Small intestine (tissue), 7 donors: ENCODE measurements around the gene SARNP. TPM values are rescaled to one million over a fixed set of nuclear protein-coding genes. Genes with fewer than 3 reads are reported as not detected.

ENCODE experiments used
- DNase-seq, 2 donors: peaks; one replicate each; pipeline versions ENCODE4 v3.0.0 to v3.0.0-alpha.2; 2013
- FAIRE-seq: peaks from 2 replicates; lab custom pipeline; 2012; peaks lifted over from hg19 to GRCh38; lab: Jason Lieb, UNC
- H3K27ac ChIP-seq, 3 donors: one replicate each; pipeline ENCODE4 v1.5.1; 2013; ENCODE audit warnings: low read length in 2 of 3, mild to moderate bottlenecking in 2 of 3, control low read depth in 1 of 3, inconsistent platforms in 1 of 3, low read depth in 1 of 3, moderate library complexity in 1 of 3
- H3K27me3 ChIP-seq, 3 donors: one replicate each; pipeline ENCODE4 v1.6.1; 2013; ENCODE audit warnings: low read length in 3 of 3, inconsistent platforms in 1 of 3; ENCODE audit not compliant: control insufficient read depth in 3 of 3, insufficient read depth in 3 of 3
- H3K36me3 ChIP-seq, 3 donors: one replicate each; pipeline ENCODE4 v1.6.1; 2013; ENCODE audit warnings: low read length in 3 of 3, inconsistent platforms in 1 of 3, low read depth in 1 of 3, mild to moderate bottlenecking in 1 of 3, moderate library complexity in 1 of 3; ENCODE audit not compliant: control insufficient read depth in 3 of 3, insufficient read depth in 2 of 3
- H3K4me1 ChIP-seq, 3 donors: one replicate each; pipeline ENCODE4 v1.6.1; 2013; ENCODE audit warnings: low read length in 2 of 3, inconsistent platforms in 1 of 3, low read depth in 1 of 3, mild to moderate bottlenecking in 1 of 3, moderate library complexity in 1 of 3; ENCODE audit not compliant: control insufficient read depth in 3 of 3, insufficient read depth in 2 of 3
- H3K4me3 ChIP-seq, 3 donors: one replicate each; pipeline ENCODE4 v1.5.1; 2013; ENCODE audit warnings: low read length in 3 of 3, control low read depth in 1 of 3, inconsistent platforms in 1 of 3, low read depth in 1 of 3, mild to moderate bottlenecking in 1 of 3, moderate library complexity in 1 of 3
- H3K9me3 ChIP-seq, 2 donors: one replicate each; pipeline ENCODE4 v1.6.1; 2013; ENCODE audit warnings: low read depth in 1 of 2, low read length in 1 of 2; ENCODE audit not compliant: control insufficient read depth in 2 of 2, insufficient read depth in 1 of 2
- WGBS, 3 donors: extraction: QIAGEN DNeasy Blood & Tissue Kit; methylation state at CpG; one replicate each; pipeline ENCODE4 v1.1.7; 2013; 5-methylcytosine and 5-hydroxymethylcytosine counted together
- polyA plus RNA-seq, 4 donors: library from polyadenylated mRNA; stranded (reverse) in 3 of 4; unstranded in 1 of 4; fragments of 200-250 nt in 3 of 4; fragments of 120-200 nt in 1 of 4; gene quantifications; one replicate each; pipeline versions ENCODE4 v1.2.1 to v1.2.3, GENCODE V29; 2013
- donor health status: healthy with polysubstance abuse.
- donor health status: control.
- donor health status: control.
- donor health status: Bipolar disorder and iron deficiency.
- donor health status: healthy.

The SARNP gene
- polyA plus RNA-seq, 4 donors = 62.8 to 89.8 (median 75.3) TPM

- Histone ChIP-seq H3K36me3 (peaks cover 0 to 27% (median 0%) of the 10 kb centered on the region in 3 donors), H3K4me3 (peak within 1 kb of the TSS; percentile 65 to 78 (median 75)), H3K9me3 (no peaks in the 10 kb centered on the region), H3K27ac (peak within 1 kb of the TSS; percentile 82 to 93 (median 87)), H3K4me1 (peaks cover 8 to 43% (median 11%) of the 10 kb centered on the region in 3 donors), H3K27me3 (peaks cover 0 to 16% (median 0%) of the 10 kb centered on the region in 3 donors)
- 0 to 1% (median 1%) methylated on average over 42 of the region's 42 CpGs for WGBS, 3 donors
- DNase-seq (peak; percentile 96 to 99), FAIRE-seq (no peak)
Measured at GRCh38 chr12:55715833-55716581, 101.5 kb downstream of the SARNP start, which contains the start of gene BLOC1S1. Gene BLOC1S1 (plus strand): TSS chr12:55716046. CDS start chr12:55716052, 6 bp downstream.

GRCh38 chr12:55715169-55715764, 102.3 kb downstream of the SARNP start:
- H3K4me3 ChIP-seq = peak overlapping the region in 2 of 3 donors; percentile 65 to 75
- H3K27ac ChIP-seq = peak overlapping the region; percentile 82 to 93 (median 87)
- DNase-seq = no peak
- WGBS, 3 donors = 55 to 60% (median 56%) methylated on average over 7 of the region's 7 CpGs
- peaks cover 8 to 37% (median 11%) of the 10 kb centered on the region in 3 donors for H3K4me1 ChIP-seq
- no peaks in the 10 kb centered on the region for H3K9me3 ChIP-seq
- peaks cover 0 to 21% (median 0%) of the 10 kb centered on the region in 3 donors for H3K27me3 ChIP-seq
- no peak for FAIRE-seq
- peaks cover 0 to 26% (median 0%) of the 10 kb centered on the region in 3 donors for H3K36me3 ChIP-seq

- no peak overlapping the region for H3K4me3 ChIP-seq
- no peaks in the 10 kb centered on the region for H3K9me3 ChIP-seq
- peaks cover 5 to 23% (median 11%) of the 10 kb centered on the region in 3 donors for H3K4me1 ChIP-seq
- 58 to 79% (median 64%) methylated on average over 2 of the region's 2 CpGs for WGBS, 3 donors
- H3K36me3 ChIP-seq = peaks cover 0 to 13% (median 0%) of the 10 kb centered on the region in 3 donors
- no peak overlapping the region for H3K27ac ChIP-seq
- DNase-seq = no peak
- FAIRE-seq = no peak
- peaks cover 0 to 35% (median 0%) of the 10 kb centered on the region in 3 donors for H3K27me3 ChIP-seq
Measured at GRCh38 chr12:55713721-55714120, 103.8 kb downstream of the SARNP start.

- DNase-seq = no peak
- peaks cover 5 to 17% (median 6%) of the 10 kb centered on the region in 3 donors for H3K4me1 ChIP-seq
Measured at GRCh38 chr12:55712700-55713415, 104.7 kb downstream of the SARNP start.

GRCh38 chr12:55711786-55712553, 105.6 kb downstream of the SARNP start:
- Histone ChIP-seq H3K27ac (peak overlapping the region in 1 of 3 donors; percentile 27), H3K4me1 (peaks cover 0 to 8% (median 5%) of the 10 kb centered on the region in 3 donors), H3K4me3 (no peak overlapping the region), H3K27me3 (peaks cover 0 to 43% (median 0%) of the 10 kb centered on the region in 3 donors), H3K36me3 (peaks cover 0 to 2% (median 0%) of the 10 kb centered on the region in 3 donors), H3K9me3 (no peaks in the 10 kb centered on the region)
- no peak for FAIRE-seq
- no peak for DNase-seq
- 75 to 93% (median 80%) methylated on average over 4 of the region's 4 CpGs for WGBS, 3 donors

More at GRCh38 chr12:55712700-55713415, 104.7 kb downstream of the SARNP start:
- Histone ChIP-seq H3K4me3 (no peak overlapping the region), H3K27ac (peak overlapping the region in 1 of 3 donors; percentile 17), H3K9me3 (no peaks in the 10 kb centered on the region), H3K36me3 (peaks cover 0 to 8% (median 0%) of the 10 kb centered on the region in 3 donors), H3K27me3 (peaks cover 0 to 38% (median 0%) of the 10 kb centered on the region in 3 donors)
- WGBS, 3 donors = 36 to 54% (median 46%) methylated on average over 1 of the region's 1 CpG
- no peak for FAIRE-seq

GRCh38 chr12:55708695-55709233, 108.8 kb downstream of the SARNP start:
- Histone ChIP-seq H3K4me1 (peaks cover 0 to 14% (median 0%) of the 10 kb centered on the region in 3 donors), H3K27me3 (peaks cover 0 to 50% (median 0%) of the 10 kb centered on the region in 3 donors), H3K9me3 (no peaks in the 10 kb centered on the region), H3K36me3 (no peaks in the 10 kb centered on the region), H3K27ac (no peak overlapping the region), H3K4me3 (no peak overlapping the region)
- FAIRE-seq (no peak), DNase-seq (no peak)
- 7 to 23% (median 13%) methylated on average over 3 of the region's 3 CpGs for whole genome bisulfite sequencing, 3 donors

- no peaks in the 10 kb centered on the region for H3K36me3 ChIP-seq
- peak within 1 kb of the TSS in 2 of 3 donors; percentile 13 to 14 for H3K27ac ChIP-seq
- H3K9me3 ChIP-seq = no peaks in the 10 kb centered on the region
- peak within 1 kb of the TSS; percentile 32 to 69 (median 52) for H3K4me3 ChIP-seq
- peak; percentile 50 to 70 for DNase-seq
- FAIRE-seq = no peak
- WGBS, 3 donors = 0 to 1% (median 1%) methylated on average over 25 to 39 of the region's 39 CpGs
- peaks cover 0 to 16% (median 0%) of the 10 kb centered on the region in 3 donors for H3K4me1 ChIP-seq
- H3K27me3 ChIP-seq = peaks cover 0 to 50% (median 0%) of the 10 kb centered on the region in 3 donors
Measured at GRCh38 chr12:55707841-55708694, 109.5 kb downstream of the SARNP start, which contains the start of gene ITGA7. Gene ITGA7 (minus strand): TSS chr12:55707904. CDS start chr12:55707682, 222 bp downstream.
